Measurements from ENCODE around the gene CYP26B1. TPM values are rescaled to one million over a fixed set of nuclear protein-coding genes. Genes with fewer than 3 reads are reported as not detected.

Gene CYP26B1
- total and polyA plus RNA-seq, 2 donors (not counting 3 experiments of a cell fraction or from before 2014, with no cell fraction given), result 0.30 to 1.1 TPM

DNA sequence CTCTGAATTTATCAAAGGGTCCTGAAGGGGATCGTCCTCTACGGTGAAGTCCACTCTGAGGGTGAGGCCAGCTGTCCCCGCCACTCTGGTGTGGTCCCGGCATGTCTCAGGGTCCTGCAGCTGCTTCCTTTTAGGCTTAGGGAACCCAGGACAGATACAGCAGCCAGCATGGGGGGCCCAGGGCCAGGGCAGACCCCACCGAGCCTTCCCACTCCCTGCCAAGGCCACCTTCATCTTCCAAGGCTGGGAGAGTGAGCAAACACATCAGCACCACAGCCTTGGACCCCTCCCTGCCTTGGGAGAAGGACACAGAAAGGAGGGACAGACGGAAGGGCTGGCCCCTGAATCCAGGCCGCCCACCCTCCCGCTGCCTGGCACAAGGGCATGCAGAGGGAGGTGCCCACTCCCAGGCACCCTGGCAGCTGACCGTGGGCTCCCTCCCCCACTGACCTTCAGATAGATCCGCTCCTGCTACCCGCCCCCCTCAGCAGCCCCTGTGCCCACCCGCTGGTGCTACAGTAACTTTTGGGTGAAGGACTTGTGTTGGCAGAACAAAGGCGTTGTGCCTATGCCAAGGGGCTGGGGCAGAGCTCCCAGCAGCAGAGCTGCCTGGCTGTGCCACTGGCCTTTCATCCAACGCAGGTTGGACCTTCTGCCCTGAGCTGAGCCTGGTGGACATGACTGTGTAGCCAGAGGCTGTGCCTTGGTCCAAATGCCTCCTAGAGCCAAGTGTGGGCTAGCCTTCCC, 7.6 kb downstream of the CYP26B1 start:
- Histone ChIP-seq H3K79me2 (ENCODE audit: control insufficient read depth, insufficient read depth, low read length) (no peaks in the 10 kb centered on the region), H3K9me1 (replicated peaks; ENCODE audit: control insufficient read depth, extremely low read depth, insufficient read depth, low read length) (no peaks in the 10 kb centered on the region), H4K20me1 (replicated peaks; ENCODE audit: control insufficient read depth, extremely low read depth, insufficient read depth, low read length) (no peaks in the 10 kb centered on the region), H2AFZ (ENCODE audit: low read depth, low read length) (no peak overlapping the region), H3K4me3 (replicated peaks in 1 of 3; ENCODE audit: insufficient read depth in 1 of 3, low read depth in 1 of 3, low read length in 3 of 3) (no peak overlapping the region), H3K4me1 (ENCODE audit: control insufficient read depth, extremely low read depth, insufficient read depth, low read length) (peaks cover 4% of the 10 kb centered on the region), H3K4me2 (ENCODE audit: insufficient read depth, low read length) (no peak overlapping the region), H3K9ac (replicated peaks; ENCODE audit: extremely low read depth, insufficient read depth, low read length) (no peak overlapping the region), H3K9me3 (replicated peaks; ENCODE audit: control insufficient read depth, insufficient read depth, low read length) (no peaks in the 10 kb centered on the region), H3K36me3 (ENCODE audit: control insufficient read depth in 2 of 2, extremely low read depth in 1 of 2, insufficient read depth in 2 of 2, low read length in 2 of 2) (no peaks in the 10 kb centered on the region), H3K27ac (ENCODE audit: insufficient read depth, low read depth, low read length) (no peak overlapping the region), H3K27me3 (ENCODE audit: control insufficient read depth in 2 of 2, insufficient read depth in 2 of 2, low read length in 2 of 2) (peaks cover 15 to 26% of the 10 kb centered on the region in 2 experiments)
- TF ChIP-seq GATA2 (IDR thresholded peaks at IDR 0.05; ENCODE audit: insufficient read depth, insufficient read length, low read depth, low read length) (no peak), MAX (IDR thresholded peaks at IDR 0.05; ENCODE audit: insufficient read depth, insufficient read length) (no peak), JUN (IDR thresholded peaks at IDR 0.05; ENCODE audit: borderline replicate concordance, insufficient read depth, insufficient read length, low read depth) (no peak), MYC (IDR thresholded peaks at IDR 0.05; ENCODE audit: low read depth, low read length) (no peak), EZH2 (IDR thresholded peaks at IDR 0.05; ENCODE audit: borderline replicate concordance, low read depth, low read length, severe bottlenecking) (no peak), FOS (IDR thresholded peaks at IDR 0.05; ENCODE audit: borderline replicate concordance, insufficient read depth, low read length) (no peak)
- intact Hi-C loops (cut with micrococcal nuclease), result no loop called here
- dilution Hi-C loops (cut with MboI; ENCODE audit: extremely low pct_ligation_motif_present, low sequenced_read_pairs), result no loop called here
- ChIA-PET CTCF (interaction anchor here (1.3 to 2.0 kb wide), 5 partner anchors 10 to 337 kb away, joined by 3 to 8 read pairs (median 4); no protein-coding TSS in a partner anchor), POLR2A (no interaction called here)
- BruUV-seq (replicated peaks), result no TSS peak
- DNase-seq (ENCODE audit: low read depth, low spot score), result no peak
- no peak for FAIRE-seq

- Histone ChIP-seq H3K36me3 (ENCODE audit: control insufficient read depth in 2 of 2, extremely low read depth in 1 of 2, insufficient read depth in 2 of 2, low read length in 2 of 2) (no peaks in the 10 kb centered on the region), H4K20me1 (replicated peaks; ENCODE audit: control insufficient read depth, extremely low read depth, insufficient read depth, low read length) (no peaks in the 10 kb centered on the region), H3K4me3 (replicated peaks in 1 of 3; ENCODE audit: insufficient read depth in 1 of 3, low read depth in 1 of 3, low read length in 3 of 3) (no peak overlapping the region), H3K9ac (replicated peaks; ENCODE audit: extremely low read depth, insufficient read depth, low read length) (no peak overlapping the region), H3K79me2 (ENCODE audit: control insufficient read depth, insufficient read depth, low read length) (no peaks in the 10 kb centered on the region), H3K4me1 (ENCODE audit: control insufficient read depth, extremely low read depth, insufficient read depth, low read length) (peaks cover 2% of the 10 kb centered on the region), H3K4me2 (ENCODE audit: insufficient read depth, low read length) (no peak overlapping the region), H3K9me1 (replicated peaks; ENCODE audit: control insufficient read depth, extremely low read depth, insufficient read depth, low read length) (no peaks in the 10 kb centered on the region), H3K27ac (ENCODE audit: insufficient read depth, low read depth, low read length) (no peak overlapping the region), H3K27me3 (ENCODE audit: control insufficient read depth in 2 of 2, insufficient read depth in 2 of 2, low read length in 2 of 2) (peaks cover 12 to 20% of the 10 kb centered on the region in 2 experiments), H3K9me3 (replicated peaks; ENCODE audit: control insufficient read depth, insufficient read depth, low read length) (no peaks in the 10 kb centered on the region), H2AFZ (ENCODE audit: low read depth, low read length) (no peak overlapping the region)
- ChIA-PET POLR2A (no interaction called here), CTCF (interaction anchor here (1.2 to 1.5 kb wide), 4 partner anchors 9 to 336 kb away, joined by 3 to 8 read pairs (median 4); no protein-coding TSS in a partner anchor)
- DNase-seq (ENCODE audit: low read depth, low spot score), result no peak
- no peak for TF ChIP-seq FOS (IDR thresholded peaks at IDR 0.05; ENCODE audit: borderline replicate concordance, insufficient read depth, low read length)
- no peak for TF ChIP-seq CTCF (IDR thresholded peaks at IDR 0.05; ENCODE audit: extremely low read depth in 1 of 2, insufficient read depth in 1 of 2, low read depth in 1 of 2, low read length in 2 of 2)
- TF ChIP-seq POLR2A (IDR thresholded peaks at IDR 0.05; ENCODE audit: low read depth, low read length), result no peak
- TF ChIP-seq MYC (IDR thresholded peaks at IDR 0.05; ENCODE audit: low read depth, low read length), result no peak
- TF ChIP-seq GATA2 (IDR thresholded peaks at IDR 0.05; ENCODE audit: insufficient read depth, insufficient read length, low read depth, low read length), result no peak
- TF ChIP-seq POLR2AphosphoS5 (IDR thresholded peaks at IDR 0.05; ENCODE audit: insufficient read depth, low read depth, low read length), result no peak
- TF ChIP-seq MAX (IDR thresholded peaks at IDR 0.05; ENCODE audit: insufficient read depth, insufficient read length), result no peak
- no peak for TF ChIP-seq JUN (IDR thresholded peaks at IDR 0.05; ENCODE audit: borderline replicate concordance, insufficient read depth, insufficient read length, low read depth)
- no peak for TF ChIP-seq EZH2 (IDR thresholded peaks at IDR 0.05; ENCODE audit: borderline replicate concordance, low read depth, low read length, severe bottlenecking)
- BruUV-seq (replicated peaks), result no TSS peak
- no peak for FAIRE-seq
- intact Hi-C loops (cut with micrococcal nuclease), result no loop called here
- dilution Hi-C loops (cut with MboI; ENCODE audit: extremely low pct_ligation_motif_present, low sequenced_read_pairs), result no loop called here
Observed at GRCh38 chr2:72139471-72139873, 8.2 kb downstream of the CYP26B1 start.
